SK-N-SH treated with all-trans-retinoic acid at 6 μM for 48 hours (cell line): Measurements from ENCODE around the gene COL19A1.

ENCODE experiments used
- ATAC-seq: fragments of 200-7000 bp; cut with Tn5 transposase; 3 replicates; pipeline ENCODE4 v1.9.1; 2020; ENCODE audit warnings: mild to moderate bottlenecking, moderate library complexity
- ARNTL ChIP-seq: fragments of 450-650 bp; formaldehyde crosslinking; IDR thresholded peaks from 2 replicates; pipeline ENCODE4 v1.5.0; 2020; ENCODE audit warnings: low read depth, mild to moderate bottlenecking, moderate library complexity, borderline replicate concordance
- BACH2 ChIP-seq: fragments of 250-450 bp; sonication (Bioruptor Pico); IDR thresholded peaks from 2 replicates; pipeline ENCODE4 v1.9.0; 2021; ENCODE audit warnings: mild to moderate bottlenecking, borderline replicate concordance
- CSDC2 ChIP-seq: fragments of 250-450 bp; sonication (Bioruptor Pico); IDR thresholded peaks from 2 replicates; pipeline ENCODE4 v1.5.0; 2020; ENCODE audit warnings: mild to moderate bottlenecking, moderate library complexity
- CSRNP3 ChIP-seq: fragments of 250-450 bp; sonication (Bioruptor Pico); IDR thresholded peaks from 2 replicates; pipeline ENCODE4 v1.5.1; 2021; ENCODE audit warnings: mild to moderate bottlenecking, moderate library complexity
- ESRRG ChIP-seq: fragments of 250-450 bp; sonication (Bioruptor Pico); IDR thresholded peaks from 2 replicates; pipeline ENCODE4 v1.6.1; 2021; ENCODE audit warnings: mild to moderate bottlenecking
- GLIS3 ChIP-seq: fragments of 250-450 bp; sonication (Bioruptor Pico); IDR thresholded peaks from 2 replicates; pipeline ENCODE4 v1.5.0; 2020; ENCODE audit warnings: mild to moderate bottlenecking, moderate library complexity
- ISL1 ChIP-seq: fragments of 250-450 bp; sonication (Bioruptor Pico); IDR thresholded peaks from 2 replicates; pipeline ENCODE4 v2.1.2; 2022; ENCODE audit warnings: mild to moderate bottlenecking, moderate library complexity
- OSR1 ChIP-seq: fragments of 250-450 bp; sonication (Bioruptor Pico); IDR thresholded peaks from 2 replicates; pipeline ENCODE4 v1.8.0; 2022; ENCODE audit warnings: moderate library complexity, mild to moderate bottlenecking, inconsistent platforms
- PATZ1 ChIP-seq: fragments of 250-450 bp; sonication (Bioruptor Pico); IDR thresholded peaks from 2 replicates; pipeline ENCODE4 v1.8.0; 2020; ENCODE audit warnings: mild to moderate bottlenecking, moderate library complexity, borderline replicate concordance
- PPARA ChIP-seq: fragments of 250-450 bp; sonication (Bioruptor Pico); IDR thresholded peaks from 2 replicates; pipeline ENCODE4 v1.5.0; 2020; ENCODE audit warnings: mild to moderate bottlenecking, borderline replicate concordance
- RARB ChIP-seq: fragments of 250-450 bp; sonication (Bioruptor Pico); IDR thresholded peaks from 2 replicates; pipeline ENCODE4 v1.8.0; 2021; ENCODE audit warnings: mild to moderate bottlenecking, moderate library complexity
- SNAI2 ChIP-seq: fragments of 250-450 bp; sonication (Bioruptor Pico); IDR thresholded peaks from 2 replicates; pipeline ENCODE4 v1.5.0; 2020; ENCODE audit warnings: mild to moderate bottlenecking, moderate library complexity
- TCF4 ChIP-seq: fragments of 250-450 bp; sonication (Bioruptor Pico); IDR thresholded peaks from 2 replicates; pipeline ENCODE4 v1.8.0; 2021; ENCODE audit warnings: mild to moderate bottlenecking, moderate library complexity, borderline replicate concordance
- TOX ChIP-seq: fragments of 250-450 bp; sonication (Bioruptor Pico); IDR thresholded peaks from 2 replicates; pipeline ENCODE4 v1.8.0; 2021; ENCODE audit warnings: mild to moderate bottlenecking, moderate library complexity, borderline replicate concordance
- ZFP3 ChIP-seq: fragments of 250-450 bp; sonication (Bioruptor Pico); IDR thresholded peaks from 2 replicates; pipeline ENCODE4 v1.5.0; 2020; ENCODE audit warnings: mild to moderate bottlenecking, moderate library complexity
- ZFP30 ChIP-seq: fragments of 450-650 bp; formaldehyde crosslinking; IDR thresholded peaks from 2 replicates; pipeline ENCODE4 v1.5.0; 2022; ENCODE audit warnings: mild to moderate bottlenecking, moderate library complexity
- ZNF565 ChIP-seq: fragments of 450-650 bp; formaldehyde crosslinking; conservative IDR thresholded peaks from 2 replicates; pipeline ENCODE4 v1.5.0; 2020; ENCODE audit warnings: low read depth, mild to moderate bottlenecking, moderate library complexity
- ZNF70 ChIP-seq: fragments of 450-650 bp; formaldehyde crosslinking; IDR thresholded peaks from 2 replicates; pipeline ENCODE4 v1.5.0; 2020; ENCODE audit warnings: mild to moderate bottlenecking, moderate library complexity
- ZNF8 ChIP-seq: fragments of 450-650 bp; formaldehyde crosslinking; IDR thresholded peaks from 2 replicates; pipeline ENCODE4 v1.5.0; 2020; ENCODE audit warnings: mild to moderate bottlenecking, moderate library complexity
- TF ChIP-seq, protein P1 (sequence below): fragments of 250-450 bp; sonication (Bioruptor Pico); IDR thresholded peaks from 2 replicates; pipeline ENCODE4 v1.8.0; 2021; ENCODE audit warnings: low read depth, mild to moderate bottlenecking, moderate library complexity, borderline replicate concordance
- TF ChIP-seq, protein P2 (sequence below): fragments of 250-450 bp; sonication (Bioruptor Pico); IDR thresholded peaks from 2 replicates; pipeline ENCODE4 v1.5.0; 2020; ENCODE audit warnings: mild to moderate bottlenecking, moderate library complexity
- TF ChIP-seq, protein P3 (sequence below): fragments of 250-450 bp; sonication (Bioruptor Pico); IDR thresholded peaks from 2 replicates; pipeline ENCODE4 v1.5.1; 2020; ENCODE audit warnings: low read depth, mild to moderate bottlenecking, moderate library complexity

Gene COL19A1

DNA sequence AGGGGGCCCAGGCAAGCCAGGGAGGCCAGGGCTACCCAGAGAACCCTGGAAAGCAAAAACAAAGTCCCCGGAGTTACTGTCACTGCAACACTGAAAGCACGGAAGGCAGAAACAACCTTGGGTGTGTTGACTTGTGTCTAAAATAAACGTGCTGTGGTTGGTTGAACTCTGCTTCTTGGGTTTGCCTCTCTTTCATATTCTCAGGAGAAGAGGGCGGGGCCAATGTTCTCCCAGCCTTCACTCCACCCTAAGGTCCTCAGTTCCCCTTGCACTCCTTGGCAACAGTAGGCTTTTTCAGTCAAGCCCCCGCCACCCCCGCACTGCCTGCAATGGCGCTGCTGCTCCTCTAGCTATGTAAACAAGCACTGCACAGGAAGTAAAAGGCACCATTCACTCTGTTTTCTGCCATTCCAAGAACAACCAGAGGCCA, 375.6 kb downstream of the COL19A1 start:
- ATAC-seq: no peak
- TF ChIP-seq TCF4 (CRISPR knock-in tag): no peak
- no peak for TF ChIP-seq ARNTL (CRISPR knock-in tag)
- TF ChIP-seq TOX (CRISPR knock-in tag): no peak
- no peak for TF ChIP-seq CSDC2
- no peak for TF ChIP-seq ZFP3 (CRISPR knock-in tag)
- no peak for TF ChIP-seq PATZ1 (CRISPR knock-in tag)
- TF ChIP-seq PPARA (CRISPR knock-in tag): no peak
- TF ChIP-seq, protein P1, sequence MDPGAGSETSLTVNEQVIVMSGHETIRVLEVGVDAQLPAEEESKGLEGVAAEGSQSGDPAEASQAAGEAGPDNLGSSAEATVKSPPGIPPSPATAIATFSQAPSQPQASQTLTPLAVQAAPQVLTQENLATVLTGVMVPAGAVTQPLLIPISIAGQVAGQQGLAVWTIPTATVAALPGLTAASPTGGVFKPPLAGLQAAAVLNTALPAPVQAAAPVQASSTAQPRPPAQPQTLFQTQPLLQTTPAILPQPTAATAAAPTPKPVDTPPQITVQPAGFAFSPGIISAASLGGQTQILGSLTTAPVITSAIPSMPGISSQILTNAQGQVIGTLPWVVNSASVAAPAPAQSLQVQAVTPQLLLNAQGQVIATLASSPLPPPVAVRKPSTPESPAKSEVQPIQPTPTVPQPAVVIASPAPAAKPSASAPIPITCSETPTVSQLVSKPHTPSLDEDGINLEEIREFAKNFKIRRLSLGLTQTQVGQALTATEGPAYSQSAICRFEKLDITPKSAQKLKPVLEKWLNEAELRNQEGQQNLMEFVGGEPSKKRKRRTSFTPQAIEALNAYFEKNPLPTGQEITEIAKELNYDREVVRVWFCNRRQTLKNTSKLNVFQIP (CRISPR knock-in tag): no peak
- TF ChIP-seq ZFP30 (CRISPR knock-in tag): no peak
- no peak for TF ChIP-seq OSR1 (CRISPR knock-in tag)
- TF ChIP-seq CSRNP3 (CRISPR knock-in tag): no peak
- no peak for TF ChIP-seq SNAI2 (CRISPR knock-in tag)
- TF ChIP-seq, protein P2, sequence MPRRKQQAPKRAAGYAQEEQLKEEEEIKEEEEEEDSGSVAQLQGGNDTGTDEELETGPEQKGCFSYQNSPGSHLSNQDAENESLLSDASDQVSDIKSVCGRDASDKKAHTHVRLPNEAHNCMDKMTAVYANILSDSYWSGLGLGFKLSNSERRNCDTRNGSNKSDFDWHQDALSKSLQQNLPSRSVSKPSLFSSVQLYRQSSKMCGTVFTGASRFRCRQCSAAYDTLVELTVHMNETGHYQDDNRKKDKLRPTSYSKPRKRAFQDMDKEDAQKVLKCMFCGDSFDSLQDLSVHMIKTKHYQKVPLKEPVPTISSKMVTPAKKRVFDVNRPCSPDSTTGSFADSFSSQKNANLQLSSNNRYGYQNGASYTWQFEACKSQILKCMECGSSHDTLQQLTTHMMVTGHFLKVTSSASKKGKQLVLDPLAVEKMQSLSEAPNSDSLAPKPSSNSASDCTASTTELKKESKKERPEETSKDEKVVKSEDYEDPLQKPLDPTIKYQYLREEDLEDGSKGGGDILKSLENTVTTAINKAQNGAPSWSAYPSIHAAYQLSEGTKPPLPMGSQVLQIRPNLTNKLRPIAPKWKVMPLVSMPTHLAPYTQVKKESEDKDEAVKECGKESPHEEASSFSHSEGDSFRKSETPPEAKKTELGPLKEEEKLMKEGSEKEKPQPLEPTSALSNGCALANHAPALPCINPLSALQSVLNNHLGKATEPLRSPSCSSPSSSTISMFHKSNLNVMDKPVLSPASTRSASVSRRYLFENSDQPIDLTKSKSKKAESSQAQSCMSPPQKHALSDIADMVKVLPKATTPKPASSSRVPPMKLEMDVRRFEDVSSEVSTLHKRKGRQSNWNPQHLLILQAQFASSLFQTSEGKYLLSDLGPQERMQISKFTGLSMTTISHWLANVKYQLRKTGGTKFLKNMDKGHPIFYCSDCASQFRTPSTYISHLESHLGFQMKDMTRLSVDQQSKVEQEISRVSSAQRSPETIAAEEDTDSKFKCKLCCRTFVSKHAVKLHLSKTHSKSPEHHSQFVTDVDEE (CRISPR knock-in tag): no peak
- no peak for TF ChIP-seq ZNF70 (CRISPR knock-in tag)
- no peak for TF ChIP-seq RARB (CRISPR knock-in tag)
- TF ChIP-seq BACH2 (CRISPR knock-in tag): no peak
- TF ChIP-seq, all 23 proteins: peak for 0

DNA sequence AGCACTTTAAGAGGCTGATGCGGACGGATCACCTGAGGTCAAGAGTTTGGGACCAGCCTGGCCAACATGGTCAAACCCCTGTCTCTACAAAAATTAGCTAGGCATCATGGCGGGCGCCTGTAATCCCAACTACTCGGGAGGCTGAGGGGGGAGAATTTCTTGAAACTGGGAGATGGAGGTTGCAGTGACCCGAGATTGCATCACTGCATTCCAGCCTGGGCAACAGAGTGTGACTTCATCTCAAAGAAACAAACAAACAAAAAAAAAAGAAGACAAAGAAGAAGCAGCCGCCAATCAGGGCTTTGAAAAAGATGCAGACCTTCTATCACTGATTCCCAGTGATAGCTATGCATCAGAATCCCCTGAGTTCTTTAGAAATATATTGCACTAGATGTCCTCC, 379.8 kb downstream of the COL19A1 start:
- ATAC-seq: no peak
- TF ChIP-seq, protein P1 (CRISPR knock-in tag): no peak
- no peak for TF ChIP-seq ZNF8 (CRISPR knock-in tag)
- TF ChIP-seq, protein P3, sequence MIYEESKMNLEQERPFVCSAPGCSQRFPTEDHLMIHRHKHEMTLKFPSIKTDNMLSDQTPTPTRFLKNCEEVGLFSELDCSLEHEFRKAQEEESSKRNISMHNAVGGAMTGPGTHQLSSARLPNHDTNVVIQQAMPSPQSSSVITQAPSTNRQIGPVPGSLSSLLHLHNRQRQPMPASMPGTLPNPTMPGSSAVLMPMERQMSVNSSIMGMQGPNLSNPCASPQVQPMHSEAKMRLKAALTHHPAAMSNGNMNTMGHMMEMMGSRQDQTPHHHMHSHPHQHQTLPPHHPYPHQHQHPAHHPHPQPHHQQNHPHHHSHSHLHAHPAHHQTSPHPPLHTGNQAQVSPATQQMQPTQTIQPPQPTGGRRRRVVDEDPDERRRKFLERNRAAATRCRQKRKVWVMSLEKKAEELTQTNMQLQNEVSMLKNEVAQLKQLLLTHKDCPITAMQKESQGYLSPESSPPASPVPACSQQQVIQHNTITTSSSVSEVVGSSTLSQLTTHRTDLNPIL: no peak
- TF ChIP-seq TOX (CRISPR knock-in tag): no peak
- TF ChIP-seq ESRRG (CRISPR knock-in tag): no peak
- no peak for TF ChIP-seq BACH2 (CRISPR knock-in tag)
- TF ChIP-seq ZFP30 (CRISPR knock-in tag): no peak
- no peak for TF ChIP-seq TCF4 (CRISPR knock-in tag)
- no peak for TF ChIP-seq PATZ1 (CRISPR knock-in tag)
- TF ChIP-seq GLIS3 (CRISPR knock-in tag): no peak
- no peak for TF ChIP-seq ZNF565
- no peak for TF ChIP-seq CSDC2
- no peak for TF ChIP-seq RARB (CRISPR knock-in tag)
- no peak for TF ChIP-seq ISL1 (CRISPR knock-in tag)
- TF ChIP-seq SNAI2 (CRISPR knock-in tag): no peak
- no peak for TF ChIP-seq CSRNP3 (CRISPR knock-in tag)
